GM23338 (cell line): ENCODE data around the gene ADAMTS10.

Experiments used
- CREB1 ChIP-seq: fragments of 250-450 bp; sonication (Bioruptor Pico); IDR thresholded peaks from 2 replicates; pipeline ENCODE4 v1.5.0; 2020; ENCODE audit warnings: low read depth, mild to moderate bottlenecking, moderate library complexity
- CTCF ChIP-seq, 2 experiments: fragments of 200-600 bp in 1 of 2; sonication (generic) in 1 of 2; conservative IDR thresholded peaks; 2 replicates each; pipeline versions ENCODE4 v1.5.1 to v1.6.1; 2016 to 2017; ENCODE audit warnings: antibody characterized with exemption in 2 of 2, low read depth in 2 of 2, mild to moderate bottlenecking in 2 of 2, moderate library complexity in 1 of 2
- EZH2 ChIP-seq: fragments of 200-600 bp; sonication (generic); IDR thresholded peaks from one replicate; pipeline ENCODE4 v1.8.0; 2017; ENCODE audit warnings: antibody characterized with exemption, mild to moderate bottlenecking, low read depth; ENCODE audit not compliant: unreplicated experiment
- EZH2phosphoT487 ChIP-seq: fragments of 200-600 bp; sonication (generic); IDR thresholded peaks from one replicate; pipeline ENCODE4 v1.8.1; 2018; ENCODE audit warnings: antibody characterized with exemption; ENCODE audit not compliant: unreplicated experiment
- JUNB ChIP-seq: IDR thresholded peaks from one replicate; pipeline ENCODE4 v1.6.1; 2016; ENCODE audit warnings: antibody characterized with exemption; ENCODE audit not compliant: unreplicated experiment
- NANOG ChIP-seq: IDR thresholded peaks from 2 replicates; pipeline ENCODE4 v1.6.1; 2016; ENCODE audit warnings: antibody characterized with exemption, borderline replicate concordance
- POLR2AphosphoS5 ChIP-seq: IDR thresholded peaks from 2 replicates; pipeline ENCODE4 v1.6.1; 2016; ENCODE audit warnings: antibody characterized with exemption, low read depth
- STAT1 ChIP-seq: IDR thresholded peaks from one replicate; pipeline ENCODE4 v1.6.1; 2016; ENCODE audit warnings: antibody characterized with exemption; ENCODE audit not compliant: unreplicated experiment
- ZNF114 ChIP-seq: fragments of 250-450 bp; sonication (Bioruptor Pico); IDR thresholded peaks from 2 replicates; pipeline ENCODE4 v1.5.0; 2020; ENCODE audit warnings: mild to moderate bottlenecking, moderate library complexity
- ZNF331 ChIP-seq: fragments of 250-450 bp; sonication (Bioruptor Pico); IDR thresholded peaks from 2 replicates; pipeline ENCODE4 v1.5.0; 2020; ENCODE audit warnings: low read depth, mild to moderate bottlenecking, moderate library complexity
- TF ChIP-seq, protein P1 (sequence below): IDR thresholded peaks from one replicate; pipeline ENCODE4 v1.6.1; 2018; ENCODE audit warnings: antibody characterized with exemption; ENCODE audit not compliant: unreplicated experiment
- TF ChIP-seq, protein P2 (sequence below): IDR thresholded peaks from 2 replicates; pipeline ENCODE4 v1.6.1; 2016; ENCODE audit warnings: antibody characterized with exemption

GRCh38 chr19:8593931-8594330 is 16.6 kb downstream of the ADAMTS10 start:
- TF ChIP-seq EZH2 (no peak), CTCF (conservative IDR thresholded peaks at IDR 0.05; ENCODE audit: low read depth in 2 of 2) (peak; percentile 59 to 65), NANOG (no peak), POLR2AphosphoS5 (no peak), ZNF114 (CRISPR knock-in tag) (no peak), EZH2phosphoT487 (no peak), CREB1 (CRISPR knock-in tag) (no peak), JUNB (no peak), STAT1 (no peak), ZNF331 (CRISPR knock-in tag) (no peak)
- TF ChIP-seq, protein P1, sequence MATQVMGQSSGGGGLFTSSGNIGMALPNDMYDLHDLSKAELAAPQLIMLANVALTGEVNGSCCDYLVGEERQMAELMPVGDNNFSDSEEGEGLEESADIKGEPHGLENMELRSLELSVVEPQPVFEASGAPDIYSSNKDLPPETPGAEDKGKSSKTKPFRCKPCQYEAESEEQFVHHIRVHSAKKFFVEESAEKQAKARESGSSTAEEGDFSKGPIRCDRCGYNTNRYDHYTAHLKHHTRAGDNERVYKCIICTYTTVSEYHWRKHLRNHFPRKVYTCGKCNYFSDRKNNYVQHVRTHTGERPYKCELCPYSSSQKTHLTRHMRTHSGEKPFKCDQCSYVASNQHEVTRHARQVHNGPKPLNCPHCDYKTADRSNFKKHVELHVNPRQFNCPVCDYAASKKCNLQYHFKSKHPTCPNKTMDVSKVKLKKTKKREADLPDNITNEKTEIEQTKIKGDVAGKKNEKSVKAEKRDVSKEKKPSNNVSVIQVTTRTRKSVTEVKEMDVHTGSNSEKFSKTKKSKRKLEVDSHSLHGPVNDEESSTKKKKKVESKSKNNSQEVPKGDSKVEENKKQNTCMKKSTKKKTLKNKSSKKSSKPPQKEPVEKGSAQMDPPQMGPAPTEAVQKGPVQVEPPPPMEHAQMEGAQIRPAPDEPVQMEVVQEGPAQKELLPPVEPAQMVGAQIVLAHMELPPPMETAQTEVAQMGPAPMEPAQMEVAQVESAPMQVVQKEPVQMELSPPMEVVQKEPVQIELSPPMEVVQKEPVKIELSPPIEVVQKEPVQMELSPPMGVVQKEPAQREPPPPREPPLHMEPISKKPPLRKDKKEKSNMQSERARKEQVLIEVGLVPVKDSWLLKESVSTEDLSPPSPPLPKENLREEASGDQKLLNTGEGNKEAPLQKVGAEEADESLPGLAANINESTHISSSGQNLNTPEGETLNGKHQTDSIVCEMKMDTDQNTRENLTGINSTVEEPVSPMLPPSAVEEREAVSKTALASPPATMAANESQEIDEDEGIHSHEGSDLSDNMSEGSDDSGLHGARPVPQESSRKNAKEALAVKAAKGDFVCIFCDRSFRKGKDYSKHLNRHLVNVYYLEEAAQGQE: no peak
- TF ChIP-seq, protein P2, sequence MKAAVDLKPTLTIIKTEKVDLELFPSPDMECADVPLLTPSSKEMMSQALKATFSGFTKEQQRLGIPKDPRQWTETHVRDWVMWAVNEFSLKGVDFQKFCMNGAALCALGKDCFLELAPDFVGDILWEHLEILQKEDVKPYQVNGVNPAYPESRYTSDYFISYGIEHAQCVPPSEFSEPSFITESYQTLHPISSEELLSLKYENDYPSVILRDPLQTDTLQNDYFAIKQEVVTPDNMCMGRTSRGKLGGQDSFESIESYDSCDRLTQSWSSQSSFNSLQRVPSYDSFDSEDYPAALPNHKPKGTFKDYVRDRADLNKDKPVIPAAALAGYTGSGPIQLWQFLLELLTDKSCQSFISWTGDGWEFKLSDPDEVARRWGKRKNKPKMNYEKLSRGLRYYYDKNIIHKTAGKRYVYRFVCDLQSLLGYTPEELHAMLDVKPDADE: no peak
